Chondrocyte (in vitro differentiated cells): Measurements from ENCODE around the gene CHRM3. TPM values are rescaled to one million over a fixed set of nuclear protein-coding genes. Genes with fewer than 3 reads are reported as not detected.

Experiments
- DNase-seq: peaks from one replicate; pipeline ENCODE4 v3.0.0; 2021; ENCODE audit warnings: mixed read lengths, low spot score
- H3K27ac Mint-ChIP-seq: one replicate; pipeline ENCODE4 v1.8.0; 2021; ENCODE audit warnings: mild to moderate bottlenecking, moderate library complexity, mixed read lengths; ENCODE audit not compliant: unreplicated experiment
- H3K27me3 Mint-ChIP-seq: 2 replicates; pipeline ENCODE4 v1.8.0; 2021; ENCODE audit warnings: low read depth, mixed read lengths
- H3K36me3 Mint-ChIP-seq: 2 replicates; pipeline ENCODE4 v1.8.0; 2021; ENCODE audit warnings: low read depth, mixed read lengths
- H3K4me1 Mint-ChIP-seq: 2 replicates; pipeline ENCODE4 v1.8.0; 2021; ENCODE audit warnings: low read depth, mild to moderate bottlenecking, mixed read lengths
- H3K4me3 Mint-ChIP-seq: one replicate; pipeline ENCODE4 v1.8.0; 2021; ENCODE audit warnings: mild to moderate bottlenecking, moderate library complexity, mixed read lengths; ENCODE audit not compliant: unreplicated experiment
- H3K9me3 Mint-ChIP-seq: 2 replicates; pipeline ENCODE4 v1.8.0; 2021; ENCODE audit warnings: low read depth, mixed read lengths
- total RNA-seq: library from RNA; stranded (reverse); gene quantifications from 3 replicates; pipeline ENCODE4 v1.2.1, GENCODE V29; 2021
- TF ChIP-seq, protein P1 (sequence below): fragments of 200-600 bp; sonication (generic); IDR thresholded peaks from 2 replicates; pipeline ENCODE4 v1.5.0; 2021; ENCODE audit warnings: antibody characterized with exemption, mild to moderate bottlenecking, moderate library complexity

CHRM3 gene
- total RNA-seq, 1 donor from 2014 or later, result 0.05 TPM

DNA sequence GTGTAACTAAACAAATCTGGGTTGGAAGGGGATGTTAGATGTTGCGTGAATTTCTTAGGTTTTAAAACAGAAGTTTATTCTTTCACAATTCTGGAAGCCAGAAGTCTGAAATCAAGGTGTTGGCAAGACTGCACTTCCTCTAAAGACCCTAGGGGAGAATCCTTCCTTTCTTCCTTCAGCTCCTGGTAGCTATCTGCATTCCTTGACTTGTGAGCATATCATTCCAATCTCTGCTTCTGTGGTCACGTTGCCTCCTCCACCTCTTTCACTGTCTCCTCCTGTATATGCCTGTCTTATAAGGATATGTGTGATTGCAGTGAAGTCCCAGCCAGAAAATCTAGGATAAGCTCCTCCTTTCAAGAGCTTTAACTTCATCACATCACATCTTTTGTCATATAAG, 7.7 kb downstream of the CHRM3 start:
- DNase-seq, result no peak
- Mint-ChIP-seq H3K27ac (no peak overlapping the region), H3K4me1 (no peaks in the 10 kb centered on the region), H3K27me3 (peaks cover 66% of the 10 kb centered on the region), H3K4me3 (no peak overlapping the region), H3K9me3 (no peaks in the 10 kb centered on the region), H3K36me3 (no peaks in the 10 kb centered on the region)
- TF ChIP-seq, protein P1, sequence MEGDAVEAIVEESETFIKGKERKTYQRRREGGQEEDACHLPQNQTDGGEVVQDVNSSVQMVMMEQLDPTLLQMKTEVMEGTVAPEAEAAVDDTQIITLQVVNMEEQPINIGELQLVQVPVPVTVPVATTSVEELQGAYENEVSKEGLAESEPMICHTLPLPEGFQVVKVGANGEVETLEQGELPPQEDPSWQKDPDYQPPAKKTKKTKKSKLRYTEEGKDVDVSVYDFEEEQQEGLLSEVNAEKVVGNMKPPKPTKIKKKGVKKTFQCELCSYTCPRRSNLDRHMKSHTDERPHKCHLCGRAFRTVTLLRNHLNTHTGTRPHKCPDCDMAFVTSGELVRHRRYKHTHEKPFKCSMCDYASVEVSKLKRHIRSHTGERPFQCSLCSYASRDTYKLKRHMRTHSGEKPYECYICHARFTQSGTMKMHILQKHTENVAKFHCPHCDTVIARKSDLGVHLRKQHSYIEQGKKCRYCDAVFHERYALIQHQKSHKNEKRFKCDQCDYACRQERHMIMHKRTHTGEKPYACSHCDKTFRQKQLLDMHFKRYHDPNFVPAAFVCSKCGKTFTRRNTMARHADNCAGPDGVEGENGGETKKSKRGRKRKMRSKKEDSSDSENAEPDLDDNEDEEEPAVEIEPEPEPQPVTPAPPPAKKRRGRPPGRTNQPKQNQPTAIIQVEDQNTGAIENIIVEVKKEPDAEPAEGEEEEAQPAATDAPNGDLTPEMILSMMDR, result no peak

DNA sequence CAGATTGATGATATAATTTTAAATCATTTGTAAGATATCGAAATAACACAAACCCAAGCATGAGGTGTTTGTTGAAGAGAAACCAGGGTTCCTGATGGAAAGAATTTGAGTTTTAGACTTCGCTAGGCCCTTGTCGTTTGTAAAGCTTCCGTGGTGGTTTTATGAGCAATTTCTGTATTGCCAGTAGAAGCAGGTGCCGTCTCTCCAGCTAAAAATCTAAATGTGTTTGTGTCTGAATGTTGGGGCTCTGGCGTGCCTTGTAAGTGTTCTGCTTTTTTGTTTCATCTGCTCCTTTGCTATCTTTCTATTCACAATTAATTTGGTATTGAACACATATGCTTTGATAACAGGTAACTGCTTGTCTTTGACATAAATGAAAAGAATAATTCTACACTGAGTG, 27.5 kb downstream of the CHRM3 start:
- DNase-seq, result no peak
- peaks cover 3% of the 10 kb centered on the region for H3K9me3 Mint-ChIP-seq

DNA sequence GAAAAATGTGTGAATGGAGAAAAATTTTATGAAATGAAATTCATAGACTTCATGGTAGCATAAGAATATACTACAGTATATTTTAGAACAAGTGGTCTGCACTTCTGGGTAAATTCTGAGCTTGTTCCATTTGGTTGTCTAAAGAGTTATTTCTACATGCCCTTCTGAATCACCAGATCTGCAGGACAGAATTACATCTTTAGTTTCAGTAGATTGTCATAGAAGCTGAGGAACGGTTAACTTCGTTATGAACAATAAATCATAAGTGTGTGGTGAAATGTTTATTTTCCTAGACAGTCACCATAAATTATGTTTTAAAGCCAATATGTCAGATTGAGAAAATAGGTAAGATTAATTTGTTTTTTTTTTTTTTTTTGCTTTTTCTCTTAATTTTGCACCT, 30.9 kb downstream of the CHRM3 start:
- peaks cover 2% of the 10 kb centered on the region for H3K9me3 Mint-ChIP-seq
- H3K4me1 Mint-ChIP-seq, result no peaks in the 10 kb centered on the region
- no peaks in the 10 kb centered on the region for H3K36me3 Mint-ChIP-seq
- no peaks in the 10 kb centered on the region for H3K27me3 Mint-ChIP-seq
- TF ChIP-seq, protein P1, result no peak
- no peak overlapping the region for H3K4me3 Mint-ChIP-seq
- no peak overlapping the region for H3K27ac Mint-ChIP-seq
- no peak for DNase-seq

More for the DNA sequence above, 27.5 kb downstream of the CHRM3 start:
- Mint-ChIP-seq H3K27ac (no peak overlapping the region), H3K4me1 (no peaks in the 10 kb centered on the region), H3K27me3 (no peaks in the 10 kb centered on the region), H3K36me3 (no peaks in the 10 kb centered on the region), H3K4me3 (no peak overlapping the region)
- TF ChIP-seq, protein P1, result no peak

DNA sequence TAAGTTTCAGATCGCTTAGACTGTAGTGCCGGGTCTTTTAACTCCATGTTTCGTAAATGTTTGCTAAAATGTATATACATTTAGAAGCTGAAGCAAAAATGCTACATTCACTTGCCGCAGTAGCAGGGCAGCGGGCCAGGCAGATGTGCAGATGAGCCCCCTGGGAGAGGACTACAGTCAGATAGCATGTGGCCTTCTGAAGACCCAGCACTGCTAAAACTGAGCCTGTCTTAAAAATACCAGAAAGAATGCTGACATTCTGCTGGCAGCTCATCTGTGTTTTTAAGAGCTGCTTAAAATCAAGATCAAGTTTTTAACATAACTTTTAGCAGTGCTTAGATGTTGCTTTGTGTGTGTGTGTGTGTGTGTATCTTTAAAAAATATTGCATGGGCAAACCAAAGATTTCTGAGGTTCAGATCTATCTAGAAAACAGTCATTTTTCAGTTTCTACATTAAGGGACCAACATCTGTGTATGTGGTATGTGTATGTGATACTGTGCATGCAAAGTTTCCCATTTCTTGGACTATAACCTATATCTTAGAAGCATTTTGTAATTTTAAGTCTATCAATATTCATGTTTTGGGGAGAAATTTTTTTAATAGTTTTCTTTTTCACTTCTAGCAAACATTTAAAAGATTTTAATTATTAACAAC, 31.7 kb downstream of the CHRM3 start:
- Mint-ChIP-seq H3K4me1 (no peaks in the 10 kb centered on the region), H3K27me3 (no peaks in the 10 kb centered on the region), H3K27ac (no peak overlapping the region), H3K9me3 (no peaks in the 10 kb centered on the region), H3K36me3 (no peaks in the 10 kb centered on the region), H3K4me3 (no peak overlapping the region)
- TF ChIP-seq, protein P1, result no peak
- DNase-seq, result no peak

DNA sequence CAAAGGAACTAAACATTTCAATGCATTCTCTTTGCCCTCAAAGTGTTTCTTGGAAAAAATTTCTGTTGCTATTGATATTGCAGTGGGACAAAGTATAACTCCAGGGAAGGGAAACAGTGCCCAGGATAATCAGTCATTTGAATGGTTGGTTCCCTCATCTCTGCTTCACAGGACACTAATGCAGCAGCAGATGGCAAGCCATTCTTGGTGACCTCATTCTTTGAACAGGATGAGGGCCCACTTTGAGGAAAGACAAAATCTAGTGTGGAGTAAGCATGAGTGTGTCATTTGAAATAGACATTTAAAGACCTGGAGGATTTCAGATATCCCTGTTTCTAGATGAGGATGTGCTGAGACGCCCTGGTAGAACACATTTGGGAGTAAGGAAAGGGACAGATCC, 32.3 kb downstream of the CHRM3 start:
- no peaks in the 10 kb centered on the region for H3K27me3 Mint-ChIP-seq
- no peak overlapping the region for H3K4me3 Mint-ChIP-seq

More for the DNA sequence above, 32.3 kb downstream of the CHRM3 start:
- Mint-ChIP-seq H3K9me3 (no peaks in the 10 kb centered on the region), H3K4me1 (no peaks in the 10 kb centered on the region), H3K27ac (no peak overlapping the region), H3K36me3 (no peaks in the 10 kb centered on the region)
- TF ChIP-seq, protein P1, result no peak
- no peak for DNase-seq
